H9 (cell line): ENCODE measurements around the gene TMCC1. TPM values are rescaled to one million over a fixed set of nuclear protein-coding genes. Genes with fewer than 3 reads are reported as not detected.
"Not testable (repeated sequence)": the region's sequence is repeated elsewhere in the genome, so short reads cannot be mapped to it uniquely, and the experiment has no call there.

Experiments
- DNase-seq: peaks from one replicate; pipeline ENCODE4 v3.0.0-alpha.2; 2017
- H2AFZ ChIP-seq: one replicate; pipeline ENCODE4 v1.6.1; 2013; ENCODE audit warnings: mild to moderate bottlenecking, low read length, control low read depth, moderate library complexity
- H2AK5ac ChIP-seq: 2 replicates; pipeline ENCODE4 v1.6.1; 2013; ENCODE audit warnings: low read length, control low read depth, mixed read lengths; ENCODE audit not compliant: insufficient read length
- H2BK120ac ChIP-seq: one replicate; pipeline ENCODE4 v1.6.1; 2013; ENCODE audit warnings: low read depth, mild to moderate bottlenecking, low read length, control low read depth, inconsistent platforms; ENCODE audit not compliant: poor library complexity, severe bottlenecking
- H2BK12ac ChIP-seq: 2 replicates; pipeline ENCODE4 v1.6.1; 2013; ENCODE audit warnings: low read length, control low read depth, mixed read lengths, low read depth; ENCODE audit not compliant: insufficient read length
- H2BK15ac ChIP-seq: 2 replicates; pipeline ENCODE4 v1.6.1; 2013; ENCODE audit warnings: low read depth, low read length, control low read depth
- H2BK20ac ChIP-seq: one replicate; pipeline ENCODE4 v1.6.1; 2013; ENCODE audit warnings: low read depth, mild to moderate bottlenecking, low read length, control low read depth, inconsistent platforms; ENCODE audit not compliant: poor library complexity, severe bottlenecking
- H2BK5ac ChIP-seq: 2 replicates; pipeline ENCODE4 v1.6.1; 2013; ENCODE audit warnings: low read length, control low read depth, mixed read lengths; ENCODE audit not compliant: insufficient read length
- H3K14ac ChIP-seq: 2 replicates; pipeline ENCODE4 v1.6.1; 2013; ENCODE audit warnings: low read length, control low read depth; ENCODE audit not compliant: insufficient read depth
- H3K18ac ChIP-seq: 2 replicates; pipeline ENCODE4 v1.6.1; 2013; ENCODE audit warnings: low read depth, mild to moderate bottlenecking, mixed read lengths, low read length, control low read depth; ENCODE audit not compliant: insufficient read length
- H3K23ac ChIP-seq: 2 replicates; pipeline ENCODE4 v1.6.1; 2013; ENCODE audit warnings: low read length, control low read depth, mixed read lengths, low read depth; ENCODE audit not compliant: insufficient read length
- H3K23me2 ChIP-seq: 2 replicates; pipeline ENCODE4 v1.6.1; 2013; ENCODE audit warnings: low read depth, mild to moderate bottlenecking, mixed read lengths, low read length, control low read depth; ENCODE audit not compliant: insufficient read length, poor library complexity, severe bottlenecking
- H3K27ac ChIP-seq: 2 replicates; pipeline ENCODE4 v1.5.1; 2013; ENCODE audit warnings: low read length, control low read depth, mixed read lengths, low read depth; ENCODE audit not compliant: insufficient read length
- H3K27me3 ChIP-seq: 2 replicates; pipeline ENCODE4 v1.6.1; 2013; ENCODE audit warnings: low read length, control low read depth, inconsistent platforms; ENCODE audit not compliant: insufficient read depth
- H3K4ac ChIP-seq: 2 replicates; pipeline ENCODE4 v1.6.1; 2013; ENCODE audit warnings: low read depth, mild to moderate bottlenecking, control low read depth, inconsistent platforms, low read length, moderate library complexity
- H3K4me1 ChIP-seq: 2 replicates; pipeline ENCODE4 v1.6.1; 2013; ENCODE audit warnings: low read length, control low read depth, inconsistent platforms; ENCODE audit not compliant: insufficient read depth
- H3K4me2 ChIP-seq: 2 replicates; pipeline ENCODE4 v1.6.1; 2013; ENCODE audit warnings: low read length, control low read depth, mixed read lengths; ENCODE audit not compliant: insufficient read length, insufficient read depth
- H3K56ac ChIP-seq: 2 replicates; pipeline ENCODE4 v1.6.1; 2013; ENCODE audit warnings: low read depth, mild to moderate bottlenecking, mixed read lengths, low read length, control low read depth; ENCODE audit not compliant: insufficient read length
- H3K79me1 ChIP-seq: 2 replicates; pipeline ENCODE4 v1.6.1; 2013; ENCODE audit warnings: low read depth, mild to moderate bottlenecking, moderate library complexity, low read length, control low read depth, inconsistent platforms; ENCODE audit not compliant: insufficient read depth, poor library complexity, severe bottlenecking
- H3K79me2 ChIP-seq: 2 replicates; pipeline ENCODE4 v1.6.1; 2013; ENCODE audit warnings: low read length, control low read depth, inconsistent platforms; ENCODE audit not compliant: insufficient read depth
- H3K9ac ChIP-seq: 2 replicates; pipeline ENCODE4 v1.6.1; 2013; ENCODE audit warnings: low read length, control low read depth, mixed read lengths; ENCODE audit not compliant: insufficient read length; ENCODE audit errors: extremely low read depth
- H3K9me3 ChIP-seq: one replicate; pipeline ENCODE4 v1.6.1; 2013; ENCODE audit warnings: low read depth, low read length, inconsistent platforms; ENCODE audit not compliant: control insufficient read depth
- H3T11ph ChIP-seq: one replicate; pipeline ENCODE4 v1.6.1; 2013; ENCODE audit warnings: mild to moderate bottlenecking, low read length, control low read depth, inconsistent platforms
- H4K20me1 ChIP-seq: one replicate; pipeline ENCODE4 v1.6.1; 2013; ENCODE audit not compliant: control insufficient read depth, insufficient read length, insufficient read depth
- H4K5ac ChIP-seq: 2 replicates; pipeline ENCODE4 v1.6.1; 2013; ENCODE audit warnings: low read depth, mild to moderate bottlenecking, mixed read lengths, low read length, control low read depth; ENCODE audit not compliant: insufficient read length
- H4K8ac ChIP-seq: replicated peaks from 2 replicates; pipeline ENCODE4 v1.6.1; 2013; ENCODE audit warnings: low read length, control low read depth, mixed read lengths, low read depth; ENCODE audit not compliant: insufficient read length
- H4K91ac ChIP-seq: 2 replicates; pipeline ENCODE4 v1.6.1; 2013; ENCODE audit warnings: low read depth, mild to moderate bottlenecking, moderate library complexity, mixed read lengths, low read length, control low read depth; ENCODE audit not compliant: insufficient read length
- H3K27ac Mint-ChIP-seq, 3 experiments: 2 replicates in 2 of 3; 3 replicates in 1 of 3; pipeline ENCODE4 v1.8.0; 2020 to 2021; ENCODE audit warnings: mixed read lengths in 3 of 3, mild to moderate bottlenecking in 1 of 3, moderate library complexity in 1 of 3
- H3K27me3 Mint-ChIP-seq: 2 replicates; pipeline ENCODE4 v1.8.0; 2021; ENCODE audit warnings: low read depth, mild to moderate bottlenecking, moderate library complexity, mixed read lengths
- H3K36me3 Mint-ChIP-seq, 3 experiments: 2 replicates in 2 of 3; 3 replicates in 1 of 3; pipeline ENCODE4 v1.8.0; 2020 to 2021; ENCODE audit warnings: low read depth in 3 of 3, mixed read lengths in 3 of 3; ENCODE audit not compliant: insufficient read depth in 1 of 3
- H3K4me1 Mint-ChIP-seq, 2 experiments: 2 replicates each; pipeline ENCODE4 v1.8.0; 2020; ENCODE audit warnings: mixed read lengths in 2 of 2
- H3K4me3 Mint-ChIP-seq, 2 experiments: 2 replicates in 1 of 2; 3 replicates in 1 of 2; pipeline ENCODE4 v1.8.0; 2020 to 2021; ENCODE audit warnings: mild to moderate bottlenecking in 2 of 2, mixed read lengths in 2 of 2, moderate library complexity in 1 of 2
- H3K9me3 Mint-ChIP-seq, 2 experiments: 2 replicates in 1 of 2; 3 replicates in 1 of 2; pipeline ENCODE4 v1.8.0; 2020; ENCODE audit warnings: mild to moderate bottlenecking in 2 of 2, mixed read lengths in 2 of 2, moderate library complexity in 1 of 2
- WGBS: extraction: QIAGEN DNeasy Blood & Tissue Kit; methylation state at CpG from one replicate; pipeline ENCODE4 v1.1.7; 2013; ENCODE audit warnings: missing lambda C conversion rate, low lambda C conversion rate, mixed read lengths; ENCODE audit not compliant: insufficient read length; ENCODE audit errors: extremely low coverage; 5-methylcytosine and 5-hydroxymethylcytosine counted together
- total RNA-seq: library from RNA; stranded (reverse); gene quantifications from 2 replicates; pipeline ENCODE4 v1.2.1, GENCODE V29; 2021
- TF ChIP-seq, protein P1 (sequence below): fragments of 200-600 bp; sonication (generic); conservative IDR thresholded peaks from 3 replicates; pipeline ENCODE4 v1.8.0; 2021; ENCODE audit warnings: antibody characterized with exemption, mild to moderate bottlenecking

TMCC1 gene
- total RNA-seq, 1 experiment from 2014 or later = 24.4 TPM

- no peak overlapping the region for H3K14ac ChIP-seq
- H2BK120ac ChIP-seq = no peak overlapping the region
- TF ChIP-seq, protein P1, sequence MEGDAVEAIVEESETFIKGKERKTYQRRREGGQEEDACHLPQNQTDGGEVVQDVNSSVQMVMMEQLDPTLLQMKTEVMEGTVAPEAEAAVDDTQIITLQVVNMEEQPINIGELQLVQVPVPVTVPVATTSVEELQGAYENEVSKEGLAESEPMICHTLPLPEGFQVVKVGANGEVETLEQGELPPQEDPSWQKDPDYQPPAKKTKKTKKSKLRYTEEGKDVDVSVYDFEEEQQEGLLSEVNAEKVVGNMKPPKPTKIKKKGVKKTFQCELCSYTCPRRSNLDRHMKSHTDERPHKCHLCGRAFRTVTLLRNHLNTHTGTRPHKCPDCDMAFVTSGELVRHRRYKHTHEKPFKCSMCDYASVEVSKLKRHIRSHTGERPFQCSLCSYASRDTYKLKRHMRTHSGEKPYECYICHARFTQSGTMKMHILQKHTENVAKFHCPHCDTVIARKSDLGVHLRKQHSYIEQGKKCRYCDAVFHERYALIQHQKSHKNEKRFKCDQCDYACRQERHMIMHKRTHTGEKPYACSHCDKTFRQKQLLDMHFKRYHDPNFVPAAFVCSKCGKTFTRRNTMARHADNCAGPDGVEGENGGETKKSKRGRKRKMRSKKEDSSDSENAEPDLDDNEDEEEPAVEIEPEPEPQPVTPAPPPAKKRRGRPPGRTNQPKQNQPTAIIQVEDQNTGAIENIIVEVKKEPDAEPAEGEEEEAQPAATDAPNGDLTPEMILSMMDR = no peak
- no peak overlapping the region for H3K4me2 ChIP-seq
- no peak overlapping the region for H3K23ac ChIP-seq
- no peak overlapping the region for H3T11ph ChIP-seq
- no peak overlapping the region for H2BK5ac ChIP-seq
- no peaks in the 10 kb centered on the region for H3K4me1 ChIP-seq
- H3K9me3 Mint-ChIP-seq = peaks cover 46 to 51% of the 10 kb centered on the region in 2 experiments
- no peak overlapping the region for H2AK5ac ChIP-seq
- DNase-seq = no peak
- no peaks in the 10 kb centered on the region for H3K23me2 ChIP-seq
- no peaks in the 10 kb centered on the region for H3K27me3 ChIP-seq
- no peaks in the 10 kb centered on the region for H3K79me1 ChIP-seq
- no peak overlapping the region for H3K4me3 Mint-ChIP-seq
- H4K20me1 ChIP-seq = no peaks in the 10 kb centered on the region
- H2BK15ac ChIP-seq = no peak overlapping the region
- H3K27ac ChIP-seq = no peak overlapping the region
- H3K9ac ChIP-seq = no peak overlapping the region
- no peak overlapping the region for H2BK12ac ChIP-seq
- H3K56ac ChIP-seq = no peak overlapping the region
- H3K4me1 Mint-ChIP-seq = no peaks in the 10 kb centered on the region
- peaks cover 31 to 39% (median 36%) of the 10 kb centered on the region in 3 experiments for H3K36me3 Mint-ChIP-seq
- H3K27me3 Mint-ChIP-seq = no peaks in the 10 kb centered on the region; the same call in 1 of the 2 replicates
- no peak overlapping the region for H2AFZ ChIP-seq
- H3K4ac ChIP-seq = no peak overlapping the region
- no peak overlapping the region for H2BK20ac ChIP-seq
- H4K91ac ChIP-seq = no peak overlapping the region
- WGBS = no CpG with 5 or more reads among the region's 1 CpG
- H3K27ac Mint-ChIP-seq = no peak overlapping the region
- H3K9me3 ChIP-seq = peaks cover 27% of the 10 kb centered on the region
- no peaks in the 10 kb centered on the region for H3K79me2 ChIP-seq
- no peak overlapping the region for H3K18ac ChIP-seq
- H4K5ac ChIP-seq = no peak overlapping the region
- H4K8ac ChIP-seq = no peak overlapping the region
Measured at GRCh38 chr3:129908417-129908816, 14.9 kb upstream of the TMCC1 start.

DNA sequence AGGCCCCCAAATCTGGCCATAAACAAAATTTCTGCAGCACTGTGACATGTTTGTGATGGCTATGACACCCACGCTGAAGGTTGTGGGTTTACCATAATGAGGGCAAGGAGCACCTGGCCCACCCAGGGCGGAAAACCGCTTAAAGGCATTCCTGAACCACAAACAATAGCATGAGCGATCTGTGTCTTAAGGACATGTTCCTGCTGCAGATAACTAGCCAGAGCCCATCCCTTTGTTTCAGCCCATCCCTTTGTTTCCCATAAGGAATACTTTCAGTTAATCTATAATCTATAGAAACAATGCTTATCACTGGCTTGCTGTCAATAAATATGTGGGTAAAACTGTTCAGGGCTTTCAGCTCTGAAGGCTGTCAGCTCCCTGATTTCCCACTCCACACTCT, 7.8 kb upstream of the TMCC1 start:
- not testable (repeated sequence) for H3K4me1 ChIP-seq, H3K27me3 ChIP-seq, H4K8ac ChIP-seq, H4K5ac ChIP-seq, H3K23me2 ChIP-seq, H3K4ac ChIP-seq, H3K4me3 Mint-ChIP-seq, H3K27ac Mint-ChIP-seq, H4K20me1 ChIP-seq, H3K79me1 ChIP-seq, H3K23ac ChIP-seq, H3K79me2 ChIP-seq, H3K4me2 ChIP-seq, H2BK15ac ChIP-seq, H3K27me3 Mint-ChIP-seq, H2AK5ac ChIP-seq, H2BK20ac ChIP-seq, H2BK120ac ChIP-seq, H3K14ac ChIP-seq, H3K56ac ChIP-seq, H3K9ac ChIP-seq, H3K18ac ChIP-seq, H3T11ph ChIP-seq, H2BK12ac ChIP-seq, DNase-seq, H4K91ac ChIP-seq, H3K27ac ChIP-seq, H2BK5ac ChIP-seq, H2AFZ ChIP-seq, H3K4me1 Mint-ChIP-seq
- peaks cover 49 to 60% of the 10 kb centered on the region in 2 experiments for H3K9me3 Mint-ChIP-seq
- peaks cover 37 to 54% (median 43%) of the 10 kb centered on the region in 3 experiments for H3K36me3 Mint-ChIP-seq
- WGBS = no CpG with 5 or more reads among the region's 4 CpGs
- peaks cover 17% of the 10 kb centered on the region for H3K9me3 ChIP-seq
